Measurements from ENCODE around the gene DFFB.

DFFB gene

GRCh38 chr1:3899754-3900149, 42.5 kb downstream of the DFFB start:
- no peak for DNase-seq

DNA sequence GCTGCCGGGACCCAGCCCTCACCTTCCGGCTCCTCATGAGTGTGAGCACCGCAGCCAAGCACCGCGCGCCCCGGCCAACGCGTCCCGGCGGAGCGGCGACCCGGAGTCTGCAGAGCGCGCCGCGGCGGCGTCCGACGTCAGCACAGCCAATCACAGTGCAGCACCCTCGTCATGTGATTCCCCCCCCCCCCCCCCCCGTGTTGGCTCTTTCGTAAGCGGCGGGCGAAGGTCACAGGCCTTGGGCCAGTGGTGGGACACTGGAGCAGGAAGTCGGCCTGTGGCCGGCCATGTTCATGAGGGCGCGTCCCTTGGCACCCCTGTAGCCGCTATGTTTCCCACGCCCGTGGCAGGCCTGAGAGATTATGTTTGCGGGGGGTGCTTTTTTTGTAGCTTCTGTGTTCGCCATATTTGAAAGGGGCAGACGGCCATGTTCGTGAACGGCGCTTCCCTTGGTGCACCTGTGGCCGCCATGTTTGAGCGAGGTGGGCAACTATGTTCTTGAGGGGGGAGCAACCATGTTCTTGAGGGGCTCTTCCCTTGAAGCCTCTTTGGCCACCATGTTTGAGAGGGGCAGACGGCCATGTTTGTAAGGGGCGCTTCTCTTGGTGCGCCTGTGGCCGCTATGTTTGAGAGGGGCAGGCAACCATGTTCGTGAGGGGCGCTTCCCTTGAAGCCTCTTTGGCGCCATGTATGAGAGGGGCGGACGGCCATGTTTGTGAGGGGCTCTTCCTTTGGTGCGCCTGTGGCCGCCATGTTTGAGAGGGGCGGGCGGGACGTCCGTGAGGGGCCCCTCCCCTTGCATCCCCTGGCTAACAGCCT, 43.1 kb downstream of the DFFB start, which contains the start of gene C1orf174:
Gene C1orf174 (minus strand): TSS at position 123 of the 819 bp plus-strand sequence. CDS start 86 bp downstream, at position 37.
- peak; percentile 99 for DNase-seq

DNA sequence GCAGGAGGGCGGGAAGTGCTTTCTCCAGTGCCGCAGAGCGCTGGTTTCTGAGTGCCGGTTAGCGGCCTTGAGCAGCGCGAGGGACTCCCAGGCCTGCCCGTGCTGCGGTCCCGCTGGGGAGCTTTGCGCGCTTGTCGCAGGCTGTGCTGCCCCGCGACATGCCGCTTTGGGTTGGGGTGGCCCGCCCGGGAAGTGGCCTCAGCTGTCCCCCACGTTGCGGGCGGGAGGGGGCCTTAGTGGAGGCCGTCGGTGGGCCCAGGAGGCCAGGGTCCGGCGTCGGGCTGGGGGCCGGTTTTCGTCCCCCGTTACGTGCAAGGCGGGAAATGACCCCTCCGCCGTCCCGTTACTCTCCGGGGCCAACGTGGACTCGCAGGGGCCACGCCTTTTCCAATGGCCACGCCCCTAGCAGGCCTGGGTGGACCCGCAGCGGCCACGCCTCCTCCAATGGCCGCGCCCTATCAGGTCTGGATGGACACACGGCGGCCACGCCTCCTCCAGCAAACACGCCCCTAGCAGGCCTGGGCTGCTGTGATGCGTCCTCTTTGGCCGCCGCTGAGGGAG, 43.8 kb downstream of the DFFB start:
- DNase-seq, result peak; percentile 85

GRCh38 chr1:3902111-3902511, 44.8 kb downstream of the DFFB start:
- DNase-seq, result no peak

- no peak for DNase-seq
Observed at GRCh38 chr1:3902571-3903091, 45.4 kb downstream of the DFFB start.

- DNase-seq, result no peak
Observed at GRCh38 chr1:3903141-3904005, 46.1 kb downstream of the DFFB start.

GRCh38 chr1:3904006-3904842, 46.9 kb downstream of the DFFB start:
- DNase-seq, result no peak

- no peak for DNase-seq
Observed at GRCh38 chr1:3904843-3905185, 47.5 kb downstream of the DFFB start.

DNA sequence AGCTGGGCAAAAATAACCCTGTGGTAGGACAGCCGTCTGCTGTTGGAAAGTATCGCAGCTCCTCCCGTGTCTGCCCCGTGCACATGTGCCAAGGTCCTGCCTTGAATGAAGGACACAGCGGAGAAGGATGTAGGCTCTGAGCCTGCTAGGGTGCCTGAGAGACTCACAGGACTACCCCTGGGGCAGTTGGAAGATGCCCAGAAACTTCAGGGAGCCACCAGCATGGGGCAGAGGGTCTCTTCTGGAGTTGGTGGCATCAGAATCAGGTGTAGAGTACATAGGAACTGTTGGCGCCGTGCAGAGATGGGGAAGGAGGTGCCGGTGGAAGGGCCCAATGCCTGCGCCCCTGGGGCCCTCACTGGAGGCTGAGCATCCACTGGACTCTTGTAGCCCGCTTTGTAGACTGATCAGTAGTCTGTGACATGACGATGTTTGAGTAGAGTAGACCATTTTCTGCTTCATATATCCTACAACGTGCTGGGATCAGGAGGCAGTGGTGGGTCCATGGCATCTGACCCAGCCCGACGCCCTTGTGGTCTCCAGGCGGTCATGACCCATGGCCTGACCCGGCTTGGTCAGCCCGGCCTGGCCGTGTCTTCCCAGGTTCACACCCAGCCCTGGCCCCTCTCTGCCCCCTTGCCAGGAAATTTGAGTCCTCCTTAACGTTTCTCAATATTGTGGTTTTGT, 48.1 kb downstream of the DFFB start:
- no peak for DNase-seq

DNA sequence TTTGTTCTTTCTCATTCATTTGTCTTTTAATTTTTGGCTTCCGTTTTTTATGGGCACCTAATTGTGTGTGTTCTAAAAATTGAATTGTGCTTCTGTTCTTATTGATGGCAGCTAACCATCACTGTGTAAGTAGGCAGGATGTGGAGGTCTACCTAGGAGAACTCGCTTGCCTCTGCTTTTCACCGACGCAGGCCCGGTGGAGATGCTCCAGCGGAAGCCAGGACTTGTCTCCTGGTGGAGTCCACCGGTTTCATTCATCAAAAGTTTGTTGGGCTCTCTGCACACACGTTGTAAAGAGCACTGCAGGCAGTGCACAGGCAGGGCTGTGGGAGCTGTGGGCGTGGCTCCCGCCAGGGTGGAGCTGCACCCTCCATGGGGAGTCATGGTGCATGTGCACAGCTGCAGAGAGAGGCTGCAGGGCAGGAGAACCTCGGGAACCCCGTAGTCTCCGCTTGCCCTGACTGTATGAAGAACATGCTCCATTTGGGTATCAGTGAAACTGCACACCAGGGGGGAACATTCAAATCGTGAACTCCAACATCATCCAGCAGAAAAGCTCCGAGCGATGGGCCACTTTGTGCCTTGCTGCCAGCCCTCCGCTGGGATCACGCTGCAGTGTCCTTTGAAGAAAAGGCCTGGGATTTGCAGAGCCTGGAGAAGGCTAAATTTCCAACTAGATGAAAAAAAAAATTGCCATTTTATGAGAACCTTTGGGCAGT, 48.8 kb downstream of the DFFB start:
- DNase-seq, result no peak

DNA sequence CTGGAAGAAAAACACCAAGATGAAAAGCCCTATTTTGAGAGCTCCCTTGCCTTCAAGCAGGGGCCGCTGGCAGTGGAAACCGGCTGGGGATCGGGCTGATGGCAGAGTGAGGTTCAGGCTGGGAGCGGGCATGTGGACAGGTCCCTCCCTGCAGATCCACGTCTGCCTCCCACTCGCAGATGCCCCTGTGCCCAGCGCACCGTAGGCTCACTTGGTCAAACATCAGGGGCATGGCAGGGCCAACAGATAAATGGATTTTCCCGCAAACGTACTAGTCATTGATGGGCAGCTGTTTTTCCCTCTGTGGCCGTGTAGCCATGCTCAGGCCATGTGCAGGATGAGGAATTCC, 49.4 kb downstream of the DFFB start:
- DNase-seq, result no peak

GRCh38 chr1:3907031-3907534, 49.8 kb downstream of the DFFB start:
- DNase-seq, result no peak

GRCh38 chr1:3907621-3908165, 50.4 kb downstream of the DFFB start:
- no peak for DNase-seq

DNA sequence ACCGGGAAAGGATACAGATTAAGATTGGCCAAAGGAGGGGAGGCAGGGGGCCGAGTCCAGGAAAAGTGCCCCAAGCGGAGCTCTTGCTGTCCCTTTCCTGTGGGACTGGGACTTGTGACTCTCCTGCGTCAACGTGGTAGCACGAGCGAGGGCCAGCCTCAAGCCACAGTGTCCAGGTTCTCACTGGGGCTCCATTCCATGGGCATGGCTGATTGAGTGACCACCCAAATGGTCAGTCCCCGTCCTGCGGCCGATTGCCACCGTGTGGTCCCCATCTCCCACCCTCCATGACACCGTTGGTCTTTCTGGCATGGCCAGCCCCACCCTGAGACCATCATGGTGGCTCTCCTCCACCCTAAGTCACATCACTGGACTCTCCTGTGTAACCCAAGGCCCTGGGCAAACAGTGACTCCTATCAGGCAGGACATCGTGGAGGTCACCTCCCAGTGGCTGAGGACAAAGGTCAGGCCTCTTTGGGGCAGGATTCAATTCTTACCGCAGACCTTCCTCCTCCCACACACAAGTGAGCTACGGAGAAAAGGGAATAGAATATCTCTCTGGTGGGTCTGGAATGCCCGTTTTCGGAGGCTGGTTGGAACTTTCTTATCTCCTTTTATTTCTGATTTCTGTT, 51.7 kb downstream of the DFFB start:
- no peak for DNase-seq

DNA sequence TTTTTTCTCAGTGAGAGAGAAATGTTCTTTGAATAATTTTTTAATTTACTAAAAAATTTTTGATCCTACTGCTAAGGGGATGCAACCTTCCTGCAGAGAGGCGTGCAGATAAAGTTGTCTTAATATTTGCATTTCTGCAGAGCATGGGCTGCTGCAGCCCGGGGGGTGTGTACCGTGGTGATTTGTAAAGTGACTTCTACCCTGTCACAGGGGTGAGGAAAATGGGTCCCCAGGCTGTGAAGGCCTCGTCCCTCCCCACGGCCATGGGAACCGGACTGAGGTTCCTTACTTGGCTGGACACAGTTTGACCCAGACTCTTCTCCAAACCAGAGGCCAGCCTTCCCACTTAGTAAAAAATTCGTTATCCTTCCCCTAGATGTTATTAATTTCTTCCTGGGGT, 52.3 kb downstream of the DFFB start:
- DNase-seq, result no peak

- DNase-seq, result no peak
Observed at GRCh38 chr1:3910049-3910731, 52.9 kb downstream of the DFFB start.

DNA sequence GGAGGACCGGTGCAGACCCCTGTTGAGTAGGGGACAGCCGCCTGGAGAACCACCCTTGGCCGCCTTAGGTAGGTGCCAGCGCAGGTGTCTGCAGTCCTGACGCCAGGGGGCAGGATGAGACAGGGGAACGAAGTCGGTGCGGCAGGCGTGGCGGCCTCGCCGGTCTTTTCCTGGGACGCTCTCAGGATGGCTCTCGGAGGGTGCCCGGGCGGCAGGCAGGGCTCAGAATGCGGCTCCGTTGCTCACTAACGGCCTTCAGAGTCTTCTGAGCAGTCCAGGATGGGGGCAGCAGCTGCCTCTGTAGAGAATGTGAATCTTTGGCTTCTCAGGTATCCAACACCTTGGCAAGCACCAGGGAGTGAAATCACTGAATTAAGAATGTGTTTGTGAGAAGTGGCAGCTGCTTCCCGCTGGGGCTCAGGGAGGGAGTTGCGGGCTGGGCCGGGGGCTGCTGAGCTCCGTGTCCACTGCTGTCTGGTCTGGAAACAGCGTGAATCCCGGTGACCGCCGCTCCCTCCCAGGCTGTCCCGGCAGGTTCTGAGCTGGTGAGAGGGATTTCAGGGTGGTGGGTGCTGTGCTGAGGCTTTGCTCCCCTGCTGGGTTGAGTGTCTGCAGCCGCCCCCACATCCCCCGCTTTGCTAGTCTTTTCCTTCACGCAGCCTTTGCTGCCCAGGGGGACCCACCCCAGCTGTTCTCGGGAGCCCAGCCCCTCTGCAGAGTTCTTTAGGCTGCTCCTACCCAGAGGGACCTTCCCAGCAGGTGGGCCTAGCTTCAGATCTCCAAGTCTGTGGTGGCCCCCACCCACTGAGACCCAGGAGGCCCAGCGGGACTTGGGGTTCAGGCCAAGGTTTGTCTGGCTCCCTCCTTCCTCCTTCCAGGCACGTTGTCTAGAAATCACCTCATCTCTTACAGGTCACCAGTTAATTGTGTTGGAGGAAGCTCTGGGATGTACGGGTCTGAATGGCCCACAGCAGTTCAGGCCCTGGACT, 53.9 kb downstream of the DFFB start:
- peak; percentile 9 for DNase-seq
